GM12891 (cell line): ENCODE results near the gene SPEM3.

Experiments
- PAX5 ChIP-seq: IDR thresholded peaks from 2 replicates; pipeline ENCODE4 v1.6.1; 2011; ENCODE audit warnings: low read length, moderate library complexity, mild to moderate bottlenecking; ENCODE audit not compliant: insufficient read depth, severe bottlenecking
- POLR2A ChIP-seq: IDR thresholded peaks from 2 replicates; pipeline ENCODE4 v1.6.1; 2011; ENCODE audit warnings: low read depth, low read length, control low read depth
- POLR2AphosphoS5 ChIP-seq: IDR thresholded peaks from 2 replicates; pipeline ENCODE4 v1.6.1; 2011; ENCODE audit warnings: low read depth, low read length, control low read depth
- POU2F2 ChIP-seq: IDR thresholded peaks from 2 replicates; pipeline ENCODE4 v1.6.1; 2011; ENCODE audit warnings: low read depth, mild to moderate bottlenecking, control low read depth, low read length, moderate library complexity
- SPI1 ChIP-seq: IDR thresholded peaks from 2 replicates; pipeline ENCODE4 v1.6.1; 2011; ENCODE audit warnings: low read depth, low read length, control low read depth
- TAF1 ChIP-seq: IDR thresholded peaks from 2 replicates; pipeline ENCODE4 v1.6.1; 2011; ENCODE audit warnings: low read depth, low read length, control low read depth

DNA sequence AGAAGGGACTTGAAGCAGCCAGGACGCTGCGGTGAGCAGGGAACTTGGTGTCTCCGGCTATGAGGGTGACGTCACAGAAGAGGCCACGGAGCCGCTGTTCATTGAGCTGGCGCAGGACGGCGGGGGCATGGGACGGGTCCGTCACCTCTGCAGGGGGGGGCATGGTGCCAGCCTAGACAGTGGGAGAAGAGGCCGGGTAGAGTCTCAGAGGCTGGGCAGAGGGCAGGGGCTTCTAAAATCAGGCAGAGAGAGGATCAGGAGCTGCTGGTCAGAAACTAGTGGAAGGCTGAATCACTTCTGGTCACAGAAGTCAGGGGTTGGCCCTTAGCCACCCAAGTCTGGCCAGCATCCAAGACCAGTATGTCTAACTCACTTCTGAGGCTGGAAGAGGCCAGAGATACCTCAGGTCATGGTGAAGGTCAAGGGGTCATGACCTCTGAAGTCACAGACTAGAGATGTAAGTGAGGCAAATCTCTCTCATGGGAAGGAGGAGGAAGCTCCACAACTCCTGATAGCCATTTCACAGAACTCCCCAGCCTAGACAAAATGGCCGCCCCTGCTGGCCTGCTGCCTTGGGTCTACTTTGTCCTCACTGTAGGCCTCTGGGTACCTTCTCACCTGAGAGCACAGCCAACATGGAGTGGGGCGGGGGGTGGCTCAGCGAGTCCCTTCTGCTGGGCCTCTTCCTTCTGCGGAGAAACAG is 38.1 kb downstream of the SPEM3 start:
- TF ChIP-seq POLR2A (no peak), POU2F2 (no peak), POLR2AphosphoS5 (no peak), TAF1 (no peak), SPI1 (no peak), PAX5 (no peak)
